K562 (cell line): ENCODE measurements around the gene SLC35F4. TPM values are rescaled to one million over a fixed set of nuclear protein-coding genes. Genes with fewer than 3 reads are reported as not detected.

ENCODE experiments used
- ATAC-seq: fragments of 200-7000 bp; cut with Tn5 transposase; 3 replicates; pipeline ENCODE4 v1.9.1; 2020; ENCODE audit warnings: moderate library complexity
- BruUV-seq: library from RNA; stranded (reverse); fragments of 400-500 nt; replicated peaks from 2 replicates; lab custom pipeline; 2021; lab: Mats Ljungman, UMichigan
- CTCF ChIA-PET: fragments of 300-600 bp; formaldehyde crosslinking; extraction: SDS; loops from one replicate; lab custom pipeline; 2021; ENCODE audit warnings: low intra/inter-chr PET ratio; lab: Yijun Ruan, JAX
- POLR2A ChIA-PET: fragments of 300-600, 350-650 bp; sonication (Branson Sonifier 250); formaldehyde crosslinking; extraction: SDS; loops from one replicate; lab custom pipeline; 2021; ENCODE audit warnings: antibody characterized with exemption, inconsistent platforms; lab: Yijun Ruan, JAX
- DNase-seq, 4 experiments: peaks; one replicate each; pipeline versions ENCODE4 v3.0.0 to v3.0.0-alpha.2; 2011 to 2018; ENCODE audit warnings: low spot score in 3 of 4, mixed read lengths in 3 of 4; ENCODE audit errors: extremely low read depth in 1 of 4
- FAIRE-seq: peaks from 2 replicates; lab custom pipeline; 2011; peaks lifted over from hg19 to GRCh38; lab: Jason Lieb, UNC
- H2AFZ ChIP-seq: 2 replicates; pipeline ENCODE4 v1.6.0; 2011; ENCODE audit warnings: low read depth, low read length, control low read depth, inconsistent platforms
- H3K27ac ChIP-seq: fragments of 200-600 bp; 3 replicates; pipeline ENCODE4 v1.8.0; 2011; ENCODE audit warnings: low read depth, mild to moderate bottlenecking, control low read depth, inconsistent platforms, low read length, moderate library complexity, mixed read lengths; ENCODE audit errors: extremely low read depth
- H3K27me3 ChIP-seq, 2 experiments: fragments of 300-600 bp in 1 of 2; 2 replicates in 1 of 2; 3 replicates in 1 of 2; pipeline versions ENCODE4 v1.6.0 to v1.8.0; 2011; ENCODE audit warnings: inconsistent platforms in 2 of 2, low read length in 2 of 2, mild to moderate bottlenecking in 1 of 2, mixed read lengths in 1 of 2, moderate library complexity in 1 of 2; ENCODE audit not compliant: control insufficient read depth in 2 of 2, insufficient read depth in 2 of 2
- H3K36me3 ChIP-seq: fragments of 300-600 bp; 3 replicates; pipeline ENCODE4 v1.8.0; 2011; ENCODE audit warnings: mild to moderate bottlenecking, low read length, inconsistent platforms; ENCODE audit not compliant: control insufficient read depth, insufficient read depth
- H3K4me1 ChIP-seq, 2 experiments: fragments of 200-600 bp in 1 of 2; replicated peaks in 1 of 2; 2 replicates in 1 of 2; 3 replicates in 1 of 2; pipeline versions ENCODE4 v1.5.1 to v1.8.0; 2011; ENCODE audit warnings: inconsistent platforms in 2 of 2, low read length in 2 of 2, mild to moderate bottlenecking in 1 of 2, mixed read lengths in 1 of 2, moderate library complexity in 1 of 2; ENCODE audit not compliant: control insufficient read depth in 2 of 2, insufficient read depth in 2 of 2
- H3K4me2 ChIP-seq: 2 replicates; pipeline ENCODE4 v1.6.1; 2011; ENCODE audit warnings: low read length, control low read depth, inconsistent platforms, mixed read lengths; ENCODE audit not compliant: insufficient read depth
- H3K4me3 ChIP-seq: fragments of 200-600 bp; sonication (generic), shearing (Covaris generic); 2 replicates; pipeline ENCODE4 v1.5.1; 2016; ENCODE audit warnings: control low read depth, inconsistent platforms
- H3K79me2 ChIP-seq: fragments of 200-600 bp; 3 replicates; pipeline ENCODE4 v1.8.0; 2011; ENCODE audit warnings: low read length, inconsistent platforms; ENCODE audit not compliant: control insufficient read depth, insufficient read depth
- H3K9ac ChIP-seq, 2 experiments: 2 replicates each; pipeline versions ENCODE4 v1.6.0 to v1.6.1; 2011; ENCODE audit warnings: low read depth in 2 of 2, low read length in 2 of 2, control low read depth in 1 of 2, inconsistent platforms in 1 of 2, mild to moderate bottlenecking in 1 of 2, mixed read lengths in 1 of 2; ENCODE audit not compliant: insufficient read depth in 1 of 2
- H3K9me1 ChIP-seq: one replicate; pipeline ENCODE4 v1.6.0; 2011; ENCODE audit warnings: inconsistent platforms, mild to moderate bottlenecking, low read length, moderate library complexity; ENCODE audit not compliant: control insufficient read depth, insufficient read depth
- H3K9me3 ChIP-seq: replicated peaks from 2 replicates; pipeline ENCODE4 v1.5.1; 2011; ENCODE audit warnings: low read depth, low read length, inconsistent platforms; ENCODE audit not compliant: control insufficient read depth, insufficient read depth
- H4K20me1 ChIP-seq: replicated peaks from 2 replicates; pipeline ENCODE4 v1.6.1; 2011; ENCODE audit warnings: low read length, inconsistent platforms, mixed read lengths; ENCODE audit not compliant: control insufficient read depth, insufficient read depth
- ELK1 ChIP-seq: sonication (generic); formaldehyde crosslinking; IDR thresholded peaks from 2 replicates; pipeline ENCODE4 v1.8.1; 2022; ENCODE audit warnings: missing genetic modification reagents
- IRF1 ChIP-seq: sonication (generic); formaldehyde crosslinking; IDR thresholded peaks from 2 replicates; pipeline ENCODE4 v1.8.0; 2022; ENCODE audit warnings: missing genetic modification reagents, mild to moderate bottlenecking, borderline replicate concordance
- LEF1 ChIP-seq: fragments of 450-650 bp; IDR thresholded peaks from 2 replicates; pipeline ENCODE4 v1.6.1; 2016; ENCODE audit warnings: mild to moderate bottlenecking
- MTA3 ChIP-seq: fragments of 450-650 bp; formaldehyde crosslinking; IDR thresholded peaks from 2 replicates; pipeline ENCODE4 v1.6.1; 2017; ENCODE audit warnings: mild to moderate bottlenecking, borderline replicate concordance
- NEUROD1 ChIP-seq: fragments of 150-350 bp; IDR thresholded peaks from 2 replicates; pipeline ENCODE4 v1.6.1; 2014; ENCODE audit warnings: borderline replicate concordance, low read length, low read depth; ENCODE audit not compliant: partially characterized antibody
- POU5F1 ChIP-seq: fragments of 150-350 bp; IDR thresholded peaks from 2 replicates; pipeline ENCODE4 v1.6.1; 2014; ENCODE audit warnings: borderline replicate concordance, low read length, low read depth, mild to moderate bottlenecking; ENCODE audit not compliant: partially characterized antibody
- SMAD3 ChIP-seq: fragments of 450-650 bp; formaldehyde crosslinking; conservative IDR thresholded peaks from 2 replicates; pipeline ENCODE4 v1.4.0; 2020; ENCODE audit warnings: mild to moderate bottlenecking
- ZNF561 ChIP-seq: fragments of 450-650 bp; formaldehyde crosslinking; conservative IDR thresholded peaks from 2 replicates; pipeline ENCODE4 v1.4.0; 2020; ENCODE audit warnings: mild to moderate bottlenecking, moderate library complexity
- WGBS: fragments of 100-300 bp; shearing (Covaris generic); methylation state at CpG from one replicate; pipeline ENCODE4 v1.1.6; 2016; ENCODE audit warnings: low coverage, mixed read lengths; ENCODE audit not compliant: insufficient coverage; ENCODE audit errors: missing lambda C conversion rate; 5-methylcytosine and 5-hydroxymethylcytosine counted together
- in situ Hi-C: fragments of 300-500 bp; cut with MboI; formaldehyde crosslinking; loops from 4 replicates; pipeline ENCODE4 v1.15.0; 2018; ENCODE audit warnings: inconsistent platforms, mixed read lengths
- intact Hi-C: fragments of 100-400 bp; cut with micrococcal nuclease; formaldehyde crosslinking; loops from 2 replicates; pipeline ENCODE4 v1.14.2; 2022
- polyA plus RNA-seq, 8 experiments: library from polyadenylated mRNA; depleted of rRNA in 4 of 8; stranded (reverse) in 5 of 8; unstranded in 3 of 8; fragments of >200 nt; fragmentation: Nextera tagmentation in 2 of 8; fragmentation: Illumina TruSeq in 1 of 8; extraction: Ambion mirVana in 2 of 8; extraction: Trizol in 1 of 8; gene quantifications; 2 replicates each; pipeline versions ENCODE4 v1.2.1 to v1.2.3, GENCODE V29; 2011 to 2014; ENCODE audit warnings: inconsistent platforms in 1 of 8, missing spikeins in 1 of 8
- total RNA-seq, 7 experiments: library from RNA; depleted of rRNA in 6 of 7; stranded (reverse); fragments of >200 nt in 6 of 7; fragmentation: Illumina TruSeq in 2 of 7; extraction: Trizol in 2 of 7; gene quantifications; 2 replicates each; pipeline versions ENCODE4 v1.2.1 to v1.2.3, GENCODE V29; 2011 to 2021; ENCODE audit warnings: low replicate concordance in 1 of 7

The SLC35F4 gene
- total and polyA plus RNA-seq, 9 of the 15 experiments (the other 6 are each of a cell fraction or from before 2014, with no cell fraction given) = 0.01 TPM; not detected in 8

DNA sequence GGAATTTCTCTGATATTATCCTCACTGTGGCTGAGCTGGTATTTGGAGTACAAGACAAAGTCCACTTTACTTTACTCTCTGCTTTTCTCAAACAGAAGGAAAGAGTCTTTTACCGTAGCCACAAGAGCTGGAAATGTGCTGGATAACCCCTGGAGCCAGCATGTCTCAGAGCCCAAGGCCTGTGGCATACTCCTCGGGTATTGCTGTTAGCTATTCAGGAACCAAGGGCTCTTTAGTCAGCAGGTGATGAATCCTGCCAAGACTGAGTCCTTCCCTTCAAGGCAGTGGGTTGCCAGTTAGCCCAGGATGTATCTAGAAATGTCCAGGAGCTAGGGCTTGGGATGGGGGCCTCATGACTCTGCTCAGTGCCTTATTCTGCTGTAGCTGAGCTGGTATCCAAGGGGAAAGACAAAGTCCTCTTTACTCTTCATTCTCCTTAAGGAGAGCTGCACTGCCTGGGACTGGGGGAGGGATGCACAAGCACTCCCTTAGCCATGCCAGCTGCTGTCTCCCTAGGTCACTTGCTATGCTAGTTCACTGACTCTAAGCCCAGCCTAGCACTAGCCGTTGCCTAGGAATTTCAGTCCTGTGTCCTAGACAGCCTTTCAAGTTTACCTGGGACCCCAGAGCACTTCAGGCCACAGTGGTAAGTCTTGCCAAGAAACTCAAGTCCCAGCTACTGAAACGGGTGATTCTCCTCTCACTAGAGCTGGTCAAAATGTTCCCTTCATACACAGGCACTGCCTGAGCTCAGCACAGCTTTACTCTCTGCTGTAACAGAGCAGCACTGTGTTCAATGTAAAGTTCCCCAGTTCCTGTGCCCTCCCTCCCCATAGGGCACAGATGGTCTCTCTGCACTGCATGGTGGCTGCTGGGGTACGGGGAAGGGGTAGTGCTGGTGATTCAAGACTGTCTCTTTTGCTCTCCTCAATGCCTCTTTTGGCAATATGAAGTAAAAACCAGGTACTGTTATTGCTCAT, 136.4 kb downstream of the SLC35F4 start:
- no peak overlapping the region for H3K4me2 ChIP-seq
- no peak overlapping the region for H2AFZ ChIP-seq
- no peaks in the 10 kb centered on the region for H3K79me2 ChIP-seq
- in situ Hi-C loops (no loop called here), intact Hi-C loops (no loop called here)
- no peak overlapping the region for H3K27ac ChIP-seq
- BruUV-seq = no TSS peak
- H3K4me1 ChIP-seq = no peaks in the 10 kb centered on the region
- no peaks in the 10 kb centered on the region for H3K9me1 ChIP-seq
- 0% methylated on average over 4 of the region's 5 CpGs for WGBS
- H3K9me3 ChIP-seq = no peaks in the 10 kb centered on the region
- FAIRE-seq (no peak), ATAC-seq (no peak), DNase-seq (no peak)
- no peaks in the 10 kb centered on the region for H4K20me1 ChIP-seq
- CTCF ChIA-PET = no interaction called here
- no peak overlapping the region for H3K4me3 ChIP-seq
- POLR2A ChIA-PET = no interaction called here
- no peaks in the 10 kb centered on the region for H3K27me3 ChIP-seq
- TF ChIP-seq MTA3 = no peak
- TF ChIP-seq NEUROD1 = no peak
- no peak for TF ChIP-seq IRF1 (CRISPR knock-in tag)
- TF ChIP-seq POU5F1 = no peak
- no peak for TF ChIP-seq ZNF561
- no peak for TF ChIP-seq ELK1 (CRISPR knock-in tag)
- no peak for TF ChIP-seq LEF1
- TF ChIP-seq SMAD3 (CRISPR knock-in tag) = no peak
- TF ChIP-seq, all 486 proteins: peak for 0
- Histone ChIP-seq H3K9ac (no peak overlapping the region), H3K36me3 (no peaks in the 10 kb centered on the region)
